ENCODE measurements around the gene STPG1.

STPG1 gene

DNA sequence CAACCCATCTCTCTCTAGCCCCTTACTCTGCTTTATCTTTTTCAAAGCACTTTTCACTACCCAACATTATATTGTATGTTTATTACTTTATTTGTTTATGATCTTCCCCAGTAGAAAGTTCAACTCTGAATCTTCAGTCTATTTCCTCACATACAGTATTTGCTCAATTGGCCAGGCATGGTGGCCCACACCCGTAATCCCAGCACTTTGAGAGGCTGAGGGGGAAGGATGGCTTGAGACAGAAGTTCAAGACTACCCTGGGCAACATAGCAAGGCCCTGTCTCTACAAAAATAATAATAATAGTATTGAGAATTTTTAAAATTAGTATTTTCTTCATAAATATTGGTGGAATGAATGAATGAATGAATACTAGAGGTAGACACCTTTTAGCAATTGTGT, 1.2 kb downstream of the STPG1 start:
- TF ChIP-seq POLR2A (IDR thresholded peaks at IDR 0.05; ENCODE audit: low read depth, low read length) (no peak), TAF1 (IDR thresholded peaks at IDR 0.05; ENCODE audit: borderline replicate concordance, low read depth, low read length) (no peak), POLR2AphosphoS5 (IDR thresholded peaks at IDR 0.05; ENCODE audit: low read depth, low read length) (no peak)
- no peak for FAIRE-seq
- no peak for DNase-seq (ENCODE audit: insufficient read length)

DNA sequence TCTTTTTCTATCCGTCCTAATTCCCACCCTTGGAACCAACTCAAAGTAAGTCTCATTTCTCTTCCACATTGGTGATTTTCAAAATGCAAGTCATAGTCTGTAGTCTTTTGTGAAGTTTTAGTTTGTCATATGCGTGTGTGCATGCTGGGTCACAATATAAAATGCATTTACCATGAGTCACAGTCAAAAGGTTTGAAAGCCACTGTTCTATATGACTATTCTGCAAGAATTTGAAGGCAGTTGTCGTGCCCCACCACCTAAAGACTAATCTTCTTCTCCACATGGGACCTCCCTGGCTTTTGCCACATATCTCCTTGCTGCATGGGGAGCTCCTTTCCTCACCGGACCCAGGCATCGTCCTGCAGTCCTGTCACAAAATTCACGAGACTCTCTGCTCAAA, 1.6 kb downstream of the STPG1 start:
- FAIRE-seq (no peak), DNase-seq (ENCODE audit: insufficient read length) (no peak)
- TF ChIP-seq TAF1 (IDR thresholded peaks at IDR 0.05; ENCODE audit: borderline replicate concordance, low read depth, low read length) (no peak), POLR2AphosphoS5 (IDR thresholded peaks at IDR 0.05; ENCODE audit: low read depth, low read length) (no peak), POLR2A (IDR thresholded peaks at IDR 0.05; ENCODE audit: low read depth, low read length) (no peak)

DNA sequence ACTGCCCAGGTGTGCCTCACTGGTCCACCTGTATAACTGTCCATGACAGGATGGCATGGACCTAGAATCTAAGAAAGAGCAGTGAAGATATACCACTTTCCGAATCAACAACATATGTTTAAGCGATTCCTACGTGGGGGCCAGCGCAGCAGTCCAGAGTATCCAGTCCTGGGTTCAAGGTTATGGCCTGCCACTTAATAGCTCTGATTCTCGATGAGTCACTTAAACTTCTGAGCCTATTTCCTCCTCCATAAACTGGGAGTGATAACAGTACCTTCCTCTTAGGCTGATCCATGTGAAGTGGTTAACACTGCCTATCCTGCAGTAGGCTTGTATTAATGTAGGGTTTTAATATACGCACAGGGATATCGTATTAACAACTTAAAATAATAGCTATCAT, 2.8 kb downstream of the STPG1 start:
- FAIRE-seq (no peak), DNase-seq (ENCODE audit: insufficient read length) (no peak)
- no peak for TF ChIP-seq POLR2AphosphoS5 (IDR thresholded peaks at IDR 0.05; ENCODE audit: low read depth, low read length)
- TF ChIP-seq POLR2A (IDR thresholded peaks at IDR 0.05; ENCODE audit: low read depth, low read length): no peak
- no peak for TF ChIP-seq TAF1 (IDR thresholded peaks at IDR 0.05; ENCODE audit: borderline replicate concordance, low read depth, low read length)

DNA sequence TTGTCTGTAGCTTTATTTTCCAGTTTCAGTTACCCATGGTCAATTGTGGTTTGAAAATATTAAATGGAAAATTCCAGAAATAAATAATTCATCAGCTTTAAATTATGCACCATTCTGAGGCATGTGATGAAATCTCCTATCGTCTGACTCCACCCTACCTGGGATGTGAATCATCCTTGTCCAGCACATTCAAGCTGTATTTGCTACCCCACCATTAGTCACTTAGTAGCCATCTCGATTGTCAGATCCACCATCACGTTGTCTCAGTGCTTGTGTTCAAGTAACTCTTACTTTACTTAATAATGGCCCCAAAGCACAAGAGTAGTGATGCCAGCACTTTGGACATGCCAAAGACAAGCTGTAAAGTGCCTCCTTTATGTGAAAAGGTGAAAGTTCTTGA, 4.0 kb downstream of the STPG1 start:
- DNase-seq (ENCODE audit: insufficient read length) (no peak), FAIRE-seq (no peak)
- TF ChIP-seq POLR2AphosphoS5 (IDR thresholded peaks at IDR 0.05; ENCODE audit: low read depth, low read length) (no peak), POLR2A (IDR thresholded peaks at IDR 0.05; ENCODE audit: low read depth, low read length) (no peak), TAF1 (IDR thresholded peaks at IDR 0.05; ENCODE audit: borderline replicate concordance, low read depth, low read length) (no peak)

DNA sequence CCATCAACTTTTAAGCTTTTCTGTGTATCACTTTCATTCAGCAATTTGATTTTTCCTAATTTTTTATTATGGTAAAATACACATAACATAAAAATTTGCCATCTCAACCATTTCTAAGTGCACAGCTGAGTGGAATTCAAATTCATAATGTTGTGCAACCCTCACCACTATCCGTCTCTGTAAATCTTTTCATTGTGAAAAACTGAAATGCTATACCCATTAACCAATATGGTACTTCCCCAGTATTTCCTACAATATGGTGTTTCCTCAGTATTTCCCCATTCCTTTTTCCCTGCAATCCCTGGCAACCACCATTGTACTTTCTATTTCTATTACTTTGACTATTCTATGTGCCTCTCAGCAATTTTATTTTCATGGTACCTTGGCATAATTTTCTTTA, 6.8 kb downstream of the STPG1 start:
- TF ChIP-seq POLR2AphosphoS5 (IDR thresholded peaks at IDR 0.05; ENCODE audit: low read depth, low read length) (no peak), TAF1 (IDR thresholded peaks at IDR 0.05; ENCODE audit: borderline replicate concordance, low read depth, low read length) (no peak), POLR2A (IDR thresholded peaks at IDR 0.05; ENCODE audit: low read depth, low read length) (no peak)
- DNase-seq (ENCODE audit: insufficient read length) (no peak), FAIRE-seq (no peak)

DNA sequence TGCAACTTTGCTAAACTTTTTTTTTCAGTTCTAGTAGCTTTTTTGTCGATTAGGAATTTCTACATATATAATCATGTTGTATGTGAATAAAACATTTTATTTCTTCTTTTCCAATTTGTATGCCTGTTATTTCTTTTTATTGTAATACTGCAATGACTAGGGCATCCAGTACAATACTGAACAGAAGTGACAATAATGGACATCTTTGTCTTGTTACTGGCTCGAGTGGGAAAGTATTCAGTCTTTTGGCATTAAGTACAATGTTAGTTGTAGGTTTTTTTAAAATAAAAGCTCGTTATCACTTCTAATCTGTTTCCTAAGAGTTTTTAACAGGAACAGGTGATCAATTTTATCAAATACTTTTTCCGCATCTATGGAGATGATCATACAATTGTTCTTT, 9.8 kb downstream of the STPG1 start:
- no peak for TF ChIP-seq POLR2AphosphoS5 (IDR thresholded peaks at IDR 0.05; ENCODE audit: low read depth, low read length)
- FAIRE-seq: no peak
- DNase-seq (ENCODE audit: insufficient read length): no peak

DNA sequence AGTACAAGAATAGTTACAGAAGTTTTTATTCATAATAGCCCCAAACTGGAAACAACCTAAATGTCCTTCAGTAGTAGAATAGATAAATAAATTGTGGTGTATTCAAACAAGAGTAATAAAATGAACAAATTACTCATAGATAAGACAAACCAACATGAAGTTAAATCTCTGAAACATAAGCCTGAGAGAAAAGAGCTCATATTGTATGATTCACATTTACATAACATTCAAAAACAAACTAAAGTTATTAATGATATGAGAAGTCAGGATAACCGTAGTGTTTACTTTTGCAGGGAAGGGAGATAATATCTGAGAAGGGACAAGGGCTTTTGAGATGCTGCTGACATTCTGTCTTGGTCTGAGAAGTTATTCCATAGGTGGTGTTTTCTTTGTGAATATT, 13.5 kb downstream of the STPG1 start:
- TF ChIP-seq POLR2A (IDR thresholded peaks at IDR 0.05; ENCODE audit: low read depth, low read length) (no peak), TAF1 (IDR thresholded peaks at IDR 0.05; ENCODE audit: borderline replicate concordance, low read depth, low read length) (no peak), POLR2AphosphoS5 (IDR thresholded peaks at IDR 0.05; ENCODE audit: low read depth, low read length) (no peak)
- no peak for FAIRE-seq
- DNase-seq (ENCODE audit: insufficient read length): no peak

DNA sequence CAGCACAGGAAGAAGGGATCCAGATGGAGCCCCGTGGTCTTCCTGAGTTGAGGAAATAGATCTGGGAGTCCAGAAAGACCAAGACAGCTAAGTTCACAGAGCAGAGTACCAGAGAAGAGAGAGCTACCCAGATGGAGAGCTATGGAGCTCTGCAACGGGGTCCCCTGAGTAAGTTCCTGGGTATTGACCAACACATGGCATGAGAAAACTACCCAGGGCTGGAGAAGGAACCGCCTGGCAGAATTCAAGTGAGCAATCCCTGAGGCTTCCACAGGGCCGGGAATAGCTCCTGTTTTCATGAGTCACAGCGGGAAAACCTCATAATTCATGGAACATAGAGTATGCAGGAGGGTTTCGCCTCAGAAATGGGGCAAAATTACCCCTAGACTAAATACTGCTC, 19.7 kb downstream of the STPG1 start:
- DNase-seq (ENCODE audit: insufficient read length) (no peak), FAIRE-seq (no peak)
- TF ChIP-seq POLR2A (IDR thresholded peaks at IDR 0.05; ENCODE audit: low read depth, low read length) (no peak), POLR2AphosphoS5 (IDR thresholded peaks at IDR 0.05; ENCODE audit: low read depth, low read length) (no peak)

DNA sequence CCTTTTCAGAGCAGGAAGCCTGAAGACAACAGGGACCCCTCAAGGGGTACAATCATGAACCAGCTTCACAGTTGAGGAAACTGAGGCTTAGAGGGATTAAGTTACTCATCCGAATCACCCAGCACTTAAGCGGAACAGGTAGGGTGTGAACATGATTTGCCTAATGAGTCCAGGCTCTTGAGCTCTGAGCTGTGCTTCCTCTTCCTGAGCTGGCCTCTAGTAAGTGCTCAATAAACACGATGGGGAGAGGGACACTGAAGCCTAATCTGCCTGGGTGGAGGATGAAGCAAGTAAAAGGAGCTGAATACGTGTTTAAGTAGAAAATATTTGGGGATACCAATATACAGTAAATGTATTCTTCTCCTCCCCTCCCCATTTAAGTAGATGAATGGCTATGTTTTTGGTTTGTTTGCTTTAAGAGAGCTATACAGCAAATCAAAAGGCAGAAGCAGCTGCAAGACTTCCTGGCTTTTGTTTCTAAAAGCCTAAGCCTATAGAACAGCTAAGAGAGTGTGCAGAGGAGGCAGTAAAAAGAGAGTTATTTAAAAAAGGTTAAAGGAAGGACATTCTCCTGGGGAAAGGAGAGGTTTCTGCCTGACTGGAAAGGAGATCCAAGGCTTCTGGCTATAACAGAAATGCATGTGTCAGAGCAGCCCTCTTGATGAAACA, 20.5 kb downstream of the STPG1 start:
- TF ChIP-seq TAF1 (IDR thresholded peaks at IDR 0.05; ENCODE audit: borderline replicate concordance, low read depth, low read length): no peak
- TF ChIP-seq POLR2AphosphoS5 (IDR thresholded peaks at IDR 0.05; ENCODE audit: low read depth, low read length): no peak
- no peak for TF ChIP-seq POLR2A (IDR thresholded peaks at IDR 0.05; ENCODE audit: low read depth, low read length)
- FAIRE-seq (peak; percentile 83), DNase-seq (ENCODE audit: insufficient read length) (no peak)

DNA sequence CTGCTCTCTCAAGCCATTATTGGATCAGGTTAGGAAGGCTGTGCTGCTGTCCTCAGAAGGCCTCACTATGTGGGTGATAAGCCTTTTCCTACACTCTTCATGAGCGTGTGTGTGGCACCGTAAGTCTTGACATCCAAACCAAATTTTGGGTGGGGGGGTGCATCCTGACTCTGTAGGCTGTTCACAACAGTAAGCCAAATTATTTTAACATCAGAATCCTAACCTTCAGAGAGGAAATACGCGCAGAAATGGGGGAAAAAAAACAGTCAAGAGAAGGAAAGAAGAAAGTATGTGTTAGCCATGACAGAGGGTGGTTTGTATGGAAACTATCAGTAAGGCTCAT, 21.0 kb downstream of the STPG1 start:
- FAIRE-seq (peak; percentile 46), DNase-seq (ENCODE audit: insufficient read length) (no peak)
- TF ChIP-seq POLR2AphosphoS5 (IDR thresholded peaks at IDR 0.05; ENCODE audit: low read depth, low read length): no peak
- TF ChIP-seq POLR2A (IDR thresholded peaks at IDR 0.05; ENCODE audit: low read depth, low read length): no peak; the same call in 1 of the 2 replicates
- no peak for TF ChIP-seq TAF1 (IDR thresholded peaks at IDR 0.05; ENCODE audit: borderline replicate concordance, low read depth, low read length)

DNA sequence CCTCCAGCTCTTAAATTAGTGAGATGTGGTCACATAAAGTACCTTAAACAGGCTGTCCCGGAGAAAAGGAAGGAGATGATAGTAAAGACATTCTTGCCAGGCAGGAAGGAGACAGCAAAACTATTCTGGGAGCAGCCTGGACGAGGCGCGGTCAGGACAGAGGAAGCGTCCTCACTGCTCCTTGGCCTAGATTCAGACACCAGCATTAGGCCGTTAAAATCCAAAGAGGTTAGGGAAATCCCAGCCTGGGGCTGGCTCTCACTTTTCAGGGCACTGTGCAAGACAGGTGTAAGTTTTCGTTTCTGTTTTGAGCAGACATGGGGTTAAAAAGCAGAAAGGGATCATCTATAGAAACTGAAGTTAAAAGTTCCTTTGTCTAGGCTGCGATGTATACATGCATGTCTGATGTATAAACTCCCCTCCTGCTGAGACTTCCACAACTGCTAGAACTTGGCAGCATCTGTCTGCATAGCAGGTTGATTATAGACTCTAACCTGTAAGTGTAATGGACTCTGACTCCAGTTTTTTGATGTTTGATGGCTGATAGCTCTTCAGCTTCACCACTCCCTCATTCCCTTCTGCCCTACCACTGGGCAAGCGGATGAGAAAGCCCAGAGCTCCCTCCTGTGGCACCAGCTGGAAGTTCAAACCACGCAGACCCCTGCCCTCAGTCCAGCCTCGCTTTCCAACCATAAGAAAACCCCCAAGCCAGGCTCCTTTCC, 21.5 kb downstream of the STPG1 start:
- TF ChIP-seq POLR2AphosphoS5 (IDR thresholded peaks at IDR 0.05; ENCODE audit: low read depth, low read length): peak; percentile 46; the same call in 1 of the 2 replicates
- no peak for TF ChIP-seq TAF1 (IDR thresholded peaks at IDR 0.05; ENCODE audit: borderline replicate concordance, low read depth, low read length)
- TF ChIP-seq POLR2A (IDR thresholded peaks at IDR 0.05; ENCODE audit: low read depth, low read length): peak; percentile 44
- DNase-seq (ENCODE audit: insufficient read length): peak; percentile 51
- peak; percentile 90 for FAIRE-seq
